D721Med (cell line): ENCODE results near the gene AP4B1.

Experiments used
- DNase-seq: peaks from one replicate; pipeline ENCODE4 v3.0.0; 2011; ENCODE audit warnings: low spot score; ENCODE audit not compliant: insufficient read length
- FAIRE-seq: peaks from 2 replicates; lab custom pipeline; 2011; peaks lifted over from hg19 to GRCh38; lab: Jason Lieb, UNC
- TF ChIP-seq, protein P1 (sequence below): IDR thresholded peaks from 2 replicates; pipeline ENCODE4 v1.5.1; 2012; ENCODE audit warnings: mild to moderate bottlenecking, control low read depth; ENCODE audit not compliant: insufficient read depth; ENCODE audit errors: missing control alignments

The AP4B1 gene

DNA sequence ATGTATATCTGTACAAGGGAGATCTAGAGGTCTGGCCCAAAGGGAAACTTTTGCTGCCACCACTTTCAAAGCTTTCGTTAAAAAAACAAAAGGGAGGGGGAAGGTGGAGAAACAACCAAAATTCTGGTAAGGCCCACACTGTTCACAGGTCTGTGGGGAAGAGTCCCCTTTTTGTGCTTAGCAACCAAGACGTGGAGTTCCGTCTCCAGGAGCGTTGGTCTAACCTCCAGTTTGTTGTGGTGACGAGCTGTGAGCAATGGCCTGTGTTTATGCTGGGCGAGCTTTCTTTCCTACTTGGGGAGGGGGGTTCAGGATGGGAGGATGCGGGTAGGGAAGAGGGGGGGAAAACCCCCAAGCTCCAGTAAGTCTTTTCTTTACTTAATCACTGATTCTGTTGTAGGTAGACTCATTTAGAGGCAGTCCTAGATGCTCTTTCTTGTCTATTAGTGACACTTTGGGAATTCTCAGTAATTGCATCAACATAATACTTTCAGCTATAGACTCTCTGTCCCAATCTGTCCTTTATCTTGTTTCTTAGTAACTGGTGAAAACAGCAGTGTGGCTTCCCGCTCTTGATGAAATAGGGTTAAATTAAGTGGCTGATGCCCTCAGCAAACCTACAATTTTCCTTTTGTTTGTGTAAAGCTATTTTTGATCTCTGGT lies 26.0 kb upstream of the AP4B1 start:
- TF ChIP-seq, protein P1, sequence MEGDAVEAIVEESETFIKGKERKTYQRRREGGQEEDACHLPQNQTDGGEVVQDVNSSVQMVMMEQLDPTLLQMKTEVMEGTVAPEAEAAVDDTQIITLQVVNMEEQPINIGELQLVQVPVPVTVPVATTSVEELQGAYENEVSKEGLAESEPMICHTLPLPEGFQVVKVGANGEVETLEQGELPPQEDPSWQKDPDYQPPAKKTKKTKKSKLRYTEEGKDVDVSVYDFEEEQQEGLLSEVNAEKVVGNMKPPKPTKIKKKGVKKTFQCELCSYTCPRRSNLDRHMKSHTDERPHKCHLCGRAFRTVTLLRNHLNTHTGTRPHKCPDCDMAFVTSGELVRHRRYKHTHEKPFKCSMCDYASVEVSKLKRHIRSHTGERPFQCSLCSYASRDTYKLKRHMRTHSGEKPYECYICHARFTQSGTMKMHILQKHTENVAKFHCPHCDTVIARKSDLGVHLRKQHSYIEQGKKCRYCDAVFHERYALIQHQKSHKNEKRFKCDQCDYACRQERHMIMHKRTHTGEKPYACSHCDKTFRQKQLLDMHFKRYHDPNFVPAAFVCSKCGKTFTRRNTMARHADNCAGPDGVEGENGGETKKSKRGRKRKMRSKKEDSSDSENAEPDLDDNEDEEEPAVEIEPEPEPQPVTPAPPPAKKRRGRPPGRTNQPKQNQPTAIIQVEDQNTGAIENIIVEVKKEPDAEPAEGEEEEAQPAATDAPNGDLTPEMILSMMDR = no peak
- DNase-seq (no peak), FAIRE-seq (no peak)

DNA sequence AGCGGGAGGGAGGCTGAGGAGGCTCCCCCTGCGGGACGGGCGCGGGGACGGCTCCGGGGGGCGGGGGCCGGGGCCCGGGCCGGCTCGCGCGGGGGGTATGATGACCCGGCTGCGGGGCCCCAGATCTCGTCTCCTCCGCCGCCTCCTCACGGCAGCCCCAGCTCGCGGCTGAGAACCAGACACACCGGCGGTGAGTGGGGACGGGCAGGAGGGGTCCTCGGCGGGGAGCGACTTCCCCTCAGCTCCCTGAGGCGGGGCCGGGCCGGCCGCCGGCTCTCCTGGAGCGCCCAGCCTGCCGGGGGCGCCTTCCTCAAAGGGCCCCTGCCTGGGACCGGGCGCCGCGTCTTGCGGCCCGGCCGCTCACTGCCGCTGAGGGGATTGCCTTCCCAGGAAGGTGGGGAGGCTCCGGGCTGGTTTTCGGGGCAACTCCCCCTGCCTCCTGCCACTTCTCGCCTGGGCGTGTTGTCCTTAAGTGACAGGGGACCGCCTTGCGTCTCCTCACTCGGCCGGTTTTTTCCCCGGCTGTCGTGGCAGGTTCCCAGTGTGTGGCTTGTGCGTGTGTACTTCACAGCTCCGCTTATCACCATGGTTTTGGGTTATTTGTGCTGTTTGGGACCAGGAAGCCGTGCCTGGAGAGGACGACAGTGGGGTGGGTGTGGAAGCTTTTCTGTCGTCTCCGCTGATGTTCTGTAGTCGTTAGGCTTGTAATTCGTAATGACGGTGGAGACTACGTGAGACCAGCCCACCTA lies 25.3 kb upstream of the AP4B1 start:
- TF ChIP-seq, protein P1 = no peak
- FAIRE-seq = no peak
- DNase-seq = no peak

DNA sequence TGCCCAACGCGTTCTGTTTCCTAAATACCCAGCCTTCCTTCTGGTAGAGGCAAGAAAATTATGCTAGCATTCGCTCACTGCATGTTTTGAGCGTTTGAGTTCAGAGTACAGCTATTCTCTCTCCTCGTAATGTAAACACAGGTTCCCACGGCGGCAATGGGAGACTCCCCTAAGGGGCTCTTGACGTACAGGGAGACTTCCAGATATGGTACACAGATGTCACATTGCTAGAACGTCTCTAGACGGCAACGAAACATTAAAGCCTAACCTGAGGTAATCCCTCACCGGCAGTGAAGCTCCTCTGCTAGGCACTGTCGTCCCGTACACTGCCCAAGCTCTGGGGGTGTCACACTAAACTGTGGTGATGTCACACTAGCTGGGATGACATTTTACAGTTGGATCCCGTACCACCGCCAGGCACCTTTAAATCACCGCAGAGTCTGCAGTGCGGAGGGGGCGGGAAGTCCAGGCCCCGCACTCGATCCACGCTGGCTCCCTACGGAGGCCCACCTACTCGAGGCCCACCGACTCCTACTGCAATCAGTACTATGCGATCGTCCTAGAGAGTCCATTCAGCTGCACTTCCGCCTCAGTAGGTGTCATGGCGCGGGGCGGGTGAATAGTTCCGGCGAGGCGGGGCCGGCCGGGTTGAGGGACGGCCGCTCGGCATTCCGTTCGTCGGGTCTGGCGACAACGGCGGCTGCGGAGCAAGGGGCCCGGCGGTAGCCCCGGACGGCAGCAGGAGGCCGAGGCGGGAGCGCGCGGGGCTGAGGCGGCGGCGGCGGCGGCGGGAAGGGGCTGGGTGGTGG lies 24.5 kb upstream of the AP4B1 start, which contains the start of gene HIPK1:
TSS of gene HIPK1 (plus strand) at position 384 of the 809 bp plus-strand sequence.
- FAIRE-seq (no peak), DNase-seq (peak; percentile 60)
- TF ChIP-seq, protein P1 = no peak

DNA sequence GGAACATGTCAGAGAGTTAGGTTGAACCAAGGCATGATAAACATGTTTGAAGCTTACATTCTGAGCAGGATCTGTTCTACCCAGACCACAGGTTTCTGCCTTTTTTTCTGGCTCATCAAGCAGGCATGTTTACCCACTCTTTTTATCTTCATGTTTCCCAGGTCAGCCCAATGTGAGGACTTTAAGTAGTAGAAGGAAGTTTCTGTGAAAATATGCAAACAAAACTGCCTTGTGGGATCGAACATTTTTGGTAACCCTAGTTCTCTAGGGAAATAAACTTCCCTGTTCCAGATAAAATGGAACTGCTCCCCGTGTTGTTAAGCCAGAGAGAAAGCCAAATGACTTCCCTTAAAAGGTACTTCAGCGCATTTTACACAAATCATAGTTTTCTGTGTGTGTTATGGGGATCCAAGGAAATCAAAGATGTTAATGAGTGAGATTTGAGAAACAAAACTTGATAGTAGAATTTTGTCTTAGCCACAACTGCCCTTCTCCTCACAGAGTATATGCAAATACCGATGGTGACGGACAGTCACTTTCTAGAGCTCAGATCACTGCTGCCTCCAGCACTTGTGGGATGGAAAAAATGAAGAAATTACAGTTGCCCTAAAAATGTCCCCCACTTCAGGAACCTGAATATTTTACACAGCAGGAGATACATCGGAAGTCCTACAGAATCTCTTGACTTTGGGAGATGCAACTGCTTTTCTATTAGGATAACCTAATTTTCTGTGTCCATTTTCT lies 23.8 kb upstream of the AP4B1 start:
- no peak for FAIRE-seq
- TF ChIP-seq, protein P1 = no peak
- no peak for DNase-seq

DNA sequence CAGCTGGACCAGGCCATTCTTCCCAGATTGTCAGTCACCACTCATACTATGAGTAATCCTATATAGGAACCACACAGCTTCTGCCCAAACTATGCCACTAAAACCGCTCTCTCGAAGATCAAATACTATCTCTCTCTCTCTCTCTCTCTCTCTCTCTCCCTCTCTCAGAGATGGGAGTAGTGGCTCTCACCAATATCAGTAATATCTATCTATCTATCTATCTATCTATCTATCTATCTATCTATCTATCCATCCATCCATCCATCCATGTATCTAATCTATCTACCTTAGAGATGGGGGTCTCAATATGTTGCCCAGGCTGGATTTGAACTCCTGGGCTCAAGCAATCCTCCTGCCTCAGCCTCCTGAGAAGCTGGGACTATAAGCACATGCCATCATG lies 19.9 kb upstream of the AP4B1 start:
- TF ChIP-seq, protein P1 = no peak
- FAIRE-seq (no peak), DNase-seq (no peak)

DNA sequence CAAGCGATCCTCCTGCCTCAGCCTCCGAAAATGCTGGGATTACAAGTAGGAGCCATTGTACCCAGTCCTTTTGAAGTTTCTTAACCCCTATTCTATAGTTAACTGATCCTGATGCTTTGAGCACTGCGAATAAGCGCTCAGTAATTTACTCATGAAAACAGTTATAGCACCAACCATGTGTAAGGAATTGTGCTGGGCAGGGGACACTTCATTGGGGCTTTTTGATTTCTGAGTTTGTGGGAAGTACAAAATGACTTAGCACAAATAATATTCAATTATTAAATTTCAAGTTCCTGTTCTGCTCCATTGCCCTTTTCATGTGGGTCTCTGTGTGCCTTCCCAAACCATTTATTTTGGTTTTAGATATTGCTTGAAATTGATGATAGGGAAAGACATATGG lies 18.4 kb upstream of the AP4B1 start:
- no peak for FAIRE-seq

More for the DNA sequence above, 18.4 kb upstream of the AP4B1 start:
- DNase-seq = no peak
- TF ChIP-seq, protein P1 = no peak
